Duodenal mucosa (tissue), 2 donors: ENCODE measurements around the gene C1QL4.

Experiments
- H3K27ac ChIP-seq: one replicate; pipeline ENCODE4 v1.7.0; 2013; ENCODE audit warnings: low read depth, low read length
- H3K27me3 ChIP-seq, 2 donors: one replicate each; pipeline ENCODE4 v1.7.0; 2013; ENCODE audit warnings: low read length in 2 of 2, control low read depth in 1 of 2; ENCODE audit not compliant: insufficient read depth in 2 of 2, control insufficient read depth in 1 of 2
- H3K36me3 ChIP-seq, 2 donors: one replicate each; pipeline ENCODE4 v1.7.0; 2013; ENCODE audit warnings: low read length in 2 of 2, control low read depth in 1 of 2; ENCODE audit not compliant: insufficient read depth in 2 of 2, control insufficient read depth in 1 of 2
- H3K4me1 ChIP-seq, 2 donors: one replicate each; pipeline ENCODE4 v1.7.0; 2013; ENCODE audit warnings: low read length in 2 of 2, control low read depth in 1 of 2; ENCODE audit not compliant: insufficient read depth in 2 of 2, control insufficient read depth in 1 of 2
- H3K4me3 ChIP-seq, 2 donors: one replicate each; pipeline ENCODE4 v1.7.0; 2013; ENCODE audit warnings: low read length in 2 of 2, low read depth in 1 of 2
- H3K9ac ChIP-seq, 2 donors: one replicate each; pipeline ENCODE4 v1.7.0; 2013; ENCODE audit warnings: low read length in 2 of 2, low read depth in 1 of 2
- H3K9me3 ChIP-seq, 2 donors: one replicate each; pipeline ENCODE4 v1.7.0; 2013; ENCODE audit warnings: low read length in 2 of 2, control low read depth in 1 of 2; ENCODE audit not compliant: control insufficient read depth in 1 of 2

C1QL4 gene

DNA sequence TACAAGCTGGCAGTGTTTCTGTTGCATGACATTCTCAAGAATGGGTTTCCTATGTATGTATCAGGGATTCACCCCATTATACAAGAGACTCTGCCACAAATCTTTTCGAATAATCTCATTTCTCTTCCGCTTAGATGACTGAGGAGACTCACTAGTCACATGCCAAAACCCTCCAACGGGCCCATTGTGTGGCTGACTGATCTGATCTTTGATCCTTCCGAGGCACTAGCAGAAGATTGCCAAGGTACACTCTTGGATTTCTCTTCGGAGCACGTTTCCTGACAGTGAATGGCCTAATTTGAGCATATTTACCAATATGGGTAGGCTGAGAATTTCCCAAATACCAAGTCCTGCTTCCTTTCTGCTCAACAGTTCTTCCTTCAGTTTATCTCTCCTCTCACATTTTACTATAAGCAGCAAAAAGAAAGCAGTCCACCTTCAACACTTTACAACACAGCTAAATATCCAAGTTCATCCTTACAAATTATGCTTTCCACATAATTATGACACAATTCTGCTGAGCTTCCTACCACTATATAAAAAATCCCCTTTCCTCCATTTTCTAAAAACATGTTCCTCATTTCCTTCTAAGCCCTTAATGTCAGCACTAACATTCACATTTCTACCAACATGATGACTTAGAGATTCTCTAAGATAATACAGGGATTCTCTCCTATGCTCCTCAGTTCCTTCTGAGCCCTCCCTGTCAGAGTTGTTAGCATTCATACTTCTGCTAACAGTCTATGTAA is 31.1 kb downstream of the C1QL4 start:
- Histone ChIP-seq H3K9me3 (no peaks in the 10 kb centered on the region), H3K4me3 (no peak overlapping the region), H3K36me3 (no peaks in the 10 kb centered on the region), H3K27ac (no peak overlapping the region), H3K9ac (no peak overlapping the region), H3K27me3 (peaks cover 0 to 5% of the 10 kb centered on the region in 2 donors), H3K4me1 (peaks cover 0 to 4% of the 10 kb centered on the region in 2 donors)

- H3K4me3 ChIP-seq: no peak overlapping the region
- H3K9me3 ChIP-seq: no peaks in the 10 kb centered on the region
- peaks cover 0 to 5% of the 10 kb centered on the region in 2 donors for H3K27me3 ChIP-seq
- peaks cover 0 to 4% of the 10 kb centered on the region in 2 donors for H3K4me1 ChIP-seq
- H3K9ac ChIP-seq: no peak overlapping the region
- no peaks in the 10 kb centered on the region for H3K36me3 ChIP-seq
- no peak overlapping the region for H3K27ac ChIP-seq
Measured at GRCh38 chr12:49304161-49304560, 32.8 kb downstream of the C1QL4 start.

GRCh38 chr12:49301760-49302159 is 35.2 kb downstream of the C1QL4 start:
- Histone ChIP-seq H3K9me3 (no peaks in the 10 kb centered on the region), H3K36me3 (no peaks in the 10 kb centered on the region), H3K9ac (no peak overlapping the region), H3K4me1 (peaks cover 9 to 15% of the 10 kb centered on the region in 2 donors), H3K4me3 (no peak overlapping the region), H3K27me3 (peaks cover 17 to 24% of the 10 kb centered on the region in 2 donors), H3K27ac (no peak overlapping the region)

- Histone ChIP-seq H3K4me3 (no peak overlapping the region), H3K9ac (no peak overlapping the region), H3K27me3 (peaks cover 41 to 52% of the 10 kb centered on the region in 2 donors), H3K36me3 (no peaks in the 10 kb centered on the region), H3K27ac (no peak overlapping the region), H3K4me1 (peaks cover 17 to 27% of the 10 kb centered on the region in 2 donors), H3K9me3 (no peaks in the 10 kb centered on the region)
Measured at GRCh38 chr12:49298160-49298559, 38.8 kb downstream of the C1QL4 start.

DNA sequence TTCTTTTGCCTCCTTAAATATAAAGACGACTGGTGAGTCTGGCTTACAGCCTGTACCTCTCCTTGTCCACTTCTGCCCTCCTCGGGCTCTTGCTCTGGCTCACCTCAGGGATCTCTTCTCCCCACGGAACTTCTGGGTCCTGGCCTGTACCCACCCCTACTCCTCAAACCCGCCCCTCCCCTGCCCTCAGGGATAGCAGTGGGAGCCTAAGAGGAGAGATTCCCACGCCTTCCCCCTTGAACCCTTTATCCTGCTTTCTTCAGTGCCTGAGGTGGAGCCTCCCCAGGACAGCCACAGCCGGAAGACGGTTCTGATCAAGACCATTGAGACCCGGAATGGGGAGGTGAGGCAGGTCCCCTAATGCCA is 39.3 kb downstream of the C1QL4 start:
- Histone ChIP-seq H3K27me3 (peaks cover 41 to 48% of the 10 kb centered on the region in 2 donors), H3K4me1 (peaks cover 22 to 31% of the 10 kb centered on the region in 2 donors), H3K36me3 (no peaks in the 10 kb centered on the region), H3K9me3 (no peaks in the 10 kb centered on the region), H3K4me3 (peak overlapping the region in 1 of 2 donors; percentile 12), H3K27ac (no peak overlapping the region), H3K9ac (no peak overlapping the region)

DNA sequence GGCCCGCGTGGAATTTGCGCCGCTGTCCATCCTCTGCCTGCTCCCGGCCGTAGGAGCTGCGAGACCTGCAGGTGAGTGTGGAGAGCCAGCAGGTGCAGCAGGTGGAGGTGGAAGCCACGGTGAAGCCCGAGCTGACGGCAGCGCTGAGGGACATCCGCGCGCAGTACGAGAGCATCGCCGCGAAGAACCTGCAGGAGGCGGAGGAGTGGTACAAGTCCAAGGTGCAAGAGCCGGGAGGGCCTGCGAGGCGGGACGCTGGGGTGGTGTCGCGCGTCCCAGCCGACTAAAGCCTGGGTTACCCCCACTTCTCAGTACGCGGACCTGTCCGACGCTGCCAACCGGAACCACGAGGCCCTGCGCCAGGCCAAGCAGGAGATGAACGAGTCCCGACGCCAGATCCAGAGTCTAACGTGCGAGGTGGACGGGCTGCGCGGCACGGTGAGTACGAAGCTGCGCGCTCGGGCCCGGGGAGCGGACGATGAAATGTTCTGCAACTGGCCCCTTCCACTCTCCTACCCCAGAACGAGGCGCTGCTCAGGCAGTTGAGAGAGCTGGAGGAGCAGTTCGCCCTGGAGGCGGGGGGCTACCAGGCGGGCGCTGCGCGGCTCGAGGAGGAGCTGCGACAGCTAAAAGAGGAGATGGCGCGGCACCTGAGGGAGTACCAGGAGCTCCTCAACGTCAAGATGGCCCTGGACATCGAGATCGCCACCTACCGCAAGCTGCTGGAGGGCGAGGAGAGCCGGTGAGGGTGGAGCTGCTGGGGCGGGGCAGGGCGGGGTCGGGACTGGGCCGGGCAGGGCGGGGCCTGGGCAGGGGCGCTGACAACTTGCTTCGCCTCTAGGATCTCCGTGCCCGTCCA is 39.9 kb downstream of the C1QL4 start:
- Histone ChIP-seq H3K36me3 (no peaks in the 10 kb centered on the region), H3K9me3 (no peaks in the 10 kb centered on the region), H3K27me3 (peaks cover 41 to 47% of the 10 kb centered on the region in 2 donors), H3K9ac (peak overlapping the region in 1 of 2 donors; percentile 25), H3K4me1 (peaks cover 27 to 31% of the 10 kb centered on the region in 2 donors), H3K4me3 (peak overlapping the region; percentile 57 to 58), H3K27ac (no peak overlapping the region)

DNA sequence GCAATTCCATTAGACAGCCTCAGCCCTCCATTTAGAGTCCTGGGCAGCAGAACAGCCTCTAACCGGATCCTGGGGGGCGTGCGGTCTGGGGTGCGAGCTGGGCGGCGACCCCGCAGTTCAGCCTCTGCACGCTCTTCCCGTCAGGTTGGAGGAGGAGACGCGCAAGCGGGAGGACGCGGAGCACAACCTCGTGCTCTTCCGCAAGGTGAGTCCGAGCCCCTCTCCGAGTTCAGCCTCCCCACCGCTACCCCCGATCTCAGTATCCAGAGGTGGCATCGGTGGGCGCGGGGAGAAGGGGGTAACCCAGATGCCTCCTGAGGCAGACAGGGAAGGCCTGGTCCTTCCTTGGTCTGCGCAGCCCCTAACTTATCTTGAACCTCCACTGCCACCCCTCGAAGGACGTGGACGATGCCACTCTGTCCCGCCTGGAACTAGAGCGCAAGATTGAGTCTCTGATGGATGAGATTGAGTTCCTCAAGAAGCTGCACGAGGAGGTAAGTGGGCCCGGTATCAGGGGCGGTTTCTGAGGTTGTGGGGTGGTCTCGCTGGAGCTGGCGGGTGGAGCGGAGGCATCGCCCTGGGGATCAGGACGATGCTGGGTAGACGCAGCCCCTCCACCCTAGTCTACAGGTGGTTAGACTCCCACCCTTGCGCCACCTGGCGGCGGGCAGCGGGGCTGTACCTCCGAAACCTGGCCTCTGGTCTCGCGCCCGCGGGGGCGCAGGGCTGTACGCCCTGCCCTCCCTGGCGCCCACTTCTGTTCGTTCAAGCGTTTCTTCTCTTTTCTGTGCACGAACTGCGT is 40.8 kb downstream of the C1QL4 start:
- Histone ChIP-seq H3K4me3 (peak overlapping the region; percentile 57 to 58), H3K4me1 (peaks cover 27 to 31% of the 10 kb centered on the region in 2 donors), H3K36me3 (no peaks in the 10 kb centered on the region), H3K27me3 (peaks cover 41 to 47% of the 10 kb centered on the region in 2 donors), H3K9me3 (no peaks in the 10 kb centered on the region), H3K9ac (peak overlapping the region in 1 of 2 donors; percentile 25), H3K27ac (no peak overlapping the region)

- peak within 1 kb of the TSS in 1 of 2 donors; percentile 12 for H3K4me3 ChIP-seq
Measured at GRCh38 chr12:49295082-49295936, 41.7 kb downstream of the C1QL4 start, which contains the start of gene PRPH. Gene PRPH, plus strand, starts transcription at chr12:49295147. Its CDS starts 54 bp downstream, at chr12:49295201.

DNA sequence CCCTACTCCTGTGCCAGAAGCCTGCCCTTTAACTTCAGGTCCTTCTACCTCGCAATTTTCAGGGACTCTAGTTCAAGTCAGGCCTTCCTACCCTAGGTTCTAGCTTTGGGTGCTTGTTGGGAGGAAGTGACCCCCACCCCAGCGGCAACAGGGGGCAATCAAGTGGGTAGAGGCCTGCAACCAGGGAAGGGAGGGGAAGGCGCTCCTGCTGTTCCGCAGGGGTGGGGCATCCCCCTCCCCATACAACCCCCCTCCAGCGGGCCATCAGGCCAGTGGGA is 42.2 kb downstream of the C1QL4 start:
- no peaks in the 10 kb centered on the region for H3K9me3 ChIP-seq
- H3K9ac ChIP-seq: no peak overlapping the region
- H3K27me3 ChIP-seq: peaks cover 41 to 47% of the 10 kb centered on the region in 2 donors
- H3K4me3 ChIP-seq: no peak overlapping the region
- H3K4me1 ChIP-seq: peaks cover 27 to 31% of the 10 kb centered on the region in 2 donors
- no peak overlapping the region for H3K27ac ChIP-seq
- H3K36me3 ChIP-seq: no peaks in the 10 kb centered on the region

More at GRCh38 chr12:49295082-49295936, 41.7 kb downstream of the C1QL4 start, which contains the start of gene PRPH:
- Histone ChIP-seq H3K36me3 (no peaks in the 10 kb centered on the region), H3K9ac (no peak within 1 kb of the TSS), H3K27ac (no peak within 1 kb of the TSS), H3K9me3 (no peaks in the 10 kb centered on the region), H3K27me3 (peaks cover 41 to 47% of the 10 kb centered on the region in 2 donors), H3K4me1 (peaks cover 27 to 31% of the 10 kb centered on the region in 2 donors)
